ENCODE measurements around the gene KCTD8. TPM values are rescaled to one million over a fixed set of nuclear protein-coding genes. Genes with fewer than 3 reads are reported as not detected.
"Not testable (repeated sequence)": the region's sequence is repeated elsewhere in the genome, so short reads cannot be mapped to it uniquely, and the experiment has no call there.

The KCTD8 gene
- polyA plus RNA-seq, 2 of the 4 experiments (the other 2 are of a cell fraction), result not detected

- no peak for TF ChIP-seq RARB (CRISPR knock-in tag; IDR thresholded peaks at IDR 0.05)
- no peak for TF ChIP-seq E2F6 (IDR thresholded peaks at IDR 0.05; ENCODE audit: borderline replicate concordance, low read depth)
- TF ChIP-seq CEBPB (IDR thresholded peaks at IDR 0.05), result no peak
- TF ChIP-seq FOXS1 (CRISPR knock-in tag; IDR thresholded peaks at IDR 0.05), result no peak
- no peak for TF ChIP-seq CHD4 (IDR thresholded peaks at IDR 0.05; ENCODE audit: borderline replicate concordance)
These were observed 262.3 kb downstream of the KCTD8 start (continued) for GRCh38 chr4:44186096-44186849.

GRCh38 chr4:44181491-44182349 lies 266.9 kb downstream of the KCTD8 start:
- CTCF ChIA-PET; H3K27ac ChIP-seq; H3K4me1 ChIP-seq; H3K9me3 ChIP-seq; H3K4me2 ChIP-seq; DNase-seq (ENCODE audit: low read depth in 1 of 2, low spot score in 1 of 2); FAIRE-seq; ATAC-seq; H3K4me3 ChIP-seq; POLR2A ChIA-PET: not testable (repeated sequence)
- 46% methylated on average over 2 of the region's 54 CpGs for whole genome bisulfite sequencing (ENCODE audit: missing lambda C conversion rate)

- ATAC-seq; H3K9me3 ChIP-seq; H3K4me1 ChIP-seq; H3K4me3 ChIP-seq; CTCF ChIA-PET; FAIRE-seq; H3K4me2 ChIP-seq; H3K27ac ChIP-seq; POLR2A ChIA-PET; DNase-seq (ENCODE audit: low read depth in 1 of 2, low spot score in 1 of 2): not testable (repeated sequence)
- 76% methylated on average over 4 of the region's 27 CpGs for WGBS (ENCODE audit: missing lambda C conversion rate)
These were observed 280.8 kb downstream of the KCTD8 start for GRCh38 chr4:44167766-44168165.

GRCh38 chr4:44165938-44166337 lies 282.7 kb downstream of the KCTD8 start:
- Histone ChIP-seq H3K4me2 (no peak overlapping the region), H3K9me3 (no peaks in the 10 kb centered on the region), H3K27ac (no peak overlapping the region), H3K4me1 (no peaks in the 10 kb centered on the region), H3K4me3 (no peak overlapping the region)
- no peak for ATAC-seq
- no peak for DNase-seq (ENCODE audit: low read depth in 1 of 2, low spot score in 1 of 2)
- ChIA-PET CTCF (no interaction called here), POLR2A (no interaction called here)
- FAIRE-seq, result no peak
- WGBS (ENCODE audit: missing lambda C conversion rate), result 0% methylated on average over 1 of the region's 1 CpG
- no peak for TF ChIP-seq NFE2L2 (conservative IDR thresholded peaks at IDR 0.05; ENCODE audit: low read length)
- TF ChIP-seq USF2 (IDR thresholded peaks at IDR 0.05), result no peak
- no peak for TF ChIP-seq KDM5A (IDR thresholded peaks at IDR 0.05)
- no peak for TF ChIP-seq JUN (IDR thresholded peaks at IDR 0.05)
- no peak for TF ChIP-seq MAX (IDR thresholded peaks at IDR 0.05)
- TF ChIP-seq CHD4 (IDR thresholded peaks at IDR 0.05; ENCODE audit: borderline replicate concordance), result no peak
- TF ChIP-seq CBX8 (IDR thresholded peaks at IDR 0.05), result no peak
- TF ChIP-seq MYC (IDR thresholded peaks at IDR 0.05; ENCODE audit: borderline replicate concordance, low read length), result no peak
- TF ChIP-seq REST (IDR thresholded peaks at IDR 0.05), result no peak
- no peak for TF ChIP-seq HOXB13 (CRISPR knock-in tag; IDR thresholded peaks at IDR 0.05; ENCODE audit: low read depth)
- no peak for TF ChIP-seq KDM1A (IDR thresholded peaks at IDR 0.05; ENCODE audit: low read depth)
- no peak for TF ChIP-seq EHMT2 (IDR thresholded peaks at IDR 0.05; ENCODE audit: low read depth)
- TF ChIP-seq ZFP36 (IDR thresholded peaks at IDR 0.05; ENCODE audit: borderline replicate concordance, partially characterized antibody), result no peak
- no peak for TF ChIP-seq RNF2 (IDR thresholded peaks at IDR 0.05; ENCODE audit: borderline replicate concordance, low read depth)
- TF ChIP-seq TP53 (CRISPR knock-in tag; IDR thresholded peaks at IDR 0.05), result no peak
- TF ChIP-seq FOSL2 (IDR thresholded peaks at IDR 0.05), result no peak
- no peak for TF ChIP-seq FOSL2 (CRISPR knock-in tag; IDR thresholded peaks at IDR 0.05)
